OCI-M2 (cell line): Measurements from ENCODE around the gene SYF2.
"Not testable (repeated sequence)": the region's sequence is repeated elsewhere in the genome, so short reads cannot be mapped to it uniquely, and the experiment has no call there.

Source experiments
- DNase-seq: peaks from one replicate; lab custom pipeline; 2025; ENCODE audit not compliant: unreplicated experiment; lab: John Stamatoyannopoulos, UW

SYF2 gene

DNA sequence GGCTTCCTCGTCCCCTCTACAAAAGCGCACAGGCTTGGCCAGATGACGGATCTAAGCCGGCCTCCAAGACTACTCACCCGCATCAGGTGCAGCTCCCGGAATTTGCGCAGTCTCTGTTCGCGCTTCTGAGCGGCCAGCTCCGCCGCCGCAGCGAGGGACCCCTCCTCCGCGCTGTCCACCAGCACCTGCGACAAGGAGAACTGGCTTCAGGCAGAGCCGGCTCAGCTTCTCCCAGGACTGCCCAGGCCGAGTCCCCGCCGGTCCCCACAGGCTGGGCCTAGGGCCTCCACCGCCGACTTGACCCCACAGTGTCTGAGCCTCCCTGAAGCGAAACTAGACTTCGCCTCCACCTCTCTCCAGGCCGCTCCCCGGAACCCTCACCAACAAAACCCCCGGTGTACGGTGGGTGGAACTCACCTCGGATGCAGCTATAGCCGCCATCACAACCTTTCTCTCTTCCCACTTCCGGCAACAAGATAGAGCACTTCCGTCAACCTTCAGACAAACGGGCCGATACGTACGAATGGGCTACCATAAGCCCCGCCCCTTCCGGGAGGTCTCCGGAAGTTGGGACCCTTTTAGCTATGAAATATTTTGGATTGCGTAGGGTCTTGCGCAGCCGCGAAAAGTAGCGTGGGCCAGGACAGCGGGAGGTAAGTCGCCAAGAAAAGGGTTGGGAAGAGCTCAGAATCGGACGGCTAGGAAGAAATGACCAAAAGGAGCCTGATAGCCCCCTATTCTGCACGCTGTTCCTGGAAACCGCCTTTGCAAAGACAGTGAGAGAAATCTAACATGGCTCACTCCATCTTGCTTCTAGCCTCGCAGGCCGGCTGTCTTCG lies at the start of gene SYF2:
Gene SYF2 (minus strand): TSS at position 476 of the 839 bp plus-strand sequence. CDS start 35 bp downstream, at position 441.
- peak; percentile 69 for DNase-seq

DNA sequence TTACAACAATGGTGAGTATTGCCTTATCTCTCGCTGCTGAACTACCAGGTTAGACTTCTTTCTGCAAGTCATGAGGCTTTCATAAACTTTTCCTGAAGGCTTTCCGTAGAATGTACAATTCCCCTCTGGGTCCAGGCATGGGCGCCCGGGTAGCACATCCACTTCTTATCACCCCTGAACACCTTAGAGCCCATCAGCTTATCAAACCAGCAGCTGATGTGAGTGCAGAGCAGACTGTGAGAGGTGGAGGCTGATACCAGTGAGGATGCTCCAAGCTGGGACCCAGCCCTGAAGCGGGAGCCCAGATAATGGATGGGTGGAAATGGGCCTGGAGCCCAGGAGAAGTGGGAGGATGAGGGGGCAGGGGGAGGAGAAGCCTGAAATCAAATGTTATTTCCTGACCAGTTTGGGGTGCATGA lies 47.4 kb upstream of the SYF2 start:
- DNase-seq, result not testable (repeated sequence)

DNA sequence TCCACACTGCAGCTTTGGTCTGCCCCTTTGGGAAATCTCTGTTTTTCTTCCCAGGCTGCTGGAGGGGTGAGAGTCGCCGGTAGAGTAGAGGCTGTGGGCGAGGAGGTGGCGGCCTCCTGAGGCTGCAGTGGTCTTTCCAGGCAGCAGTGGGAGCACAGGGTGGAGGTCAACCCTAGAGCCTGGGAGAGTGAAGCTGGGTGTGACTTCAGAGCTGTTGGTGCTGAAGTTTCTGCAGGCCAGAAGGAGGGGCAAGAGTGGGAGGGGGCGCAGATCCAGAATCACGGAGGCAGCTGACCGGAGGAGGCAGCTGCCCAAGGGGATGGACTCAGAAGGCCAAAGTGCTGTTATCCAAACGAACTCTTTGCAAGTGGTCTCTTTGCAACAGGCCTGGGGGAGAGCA lies 46.5 kb upstream of the SYF2 start:
- DNase-seq, result not testable (repeated sequence)

DNA sequence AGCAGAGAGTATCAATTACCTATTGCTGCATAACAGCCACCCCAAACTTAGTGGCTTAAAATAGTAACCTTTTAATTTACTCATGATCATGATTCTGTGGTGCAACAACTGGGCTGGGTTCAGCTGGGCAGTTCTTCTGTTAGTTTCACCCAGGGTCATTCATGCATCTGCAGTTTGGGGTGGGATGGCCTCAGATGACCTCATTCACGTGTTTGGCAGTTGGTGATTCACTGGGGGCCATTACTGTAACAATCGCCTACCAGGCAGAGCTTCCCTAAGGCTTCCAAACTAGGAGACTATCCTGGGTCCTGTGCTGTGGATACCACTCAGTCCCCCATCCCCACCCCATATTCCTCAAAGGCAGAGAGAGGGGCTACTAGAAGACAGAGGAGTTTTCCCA lies 46.1 kb upstream of the SYF2 start:
- DNase-seq, result not testable (repeated sequence)

DNA sequence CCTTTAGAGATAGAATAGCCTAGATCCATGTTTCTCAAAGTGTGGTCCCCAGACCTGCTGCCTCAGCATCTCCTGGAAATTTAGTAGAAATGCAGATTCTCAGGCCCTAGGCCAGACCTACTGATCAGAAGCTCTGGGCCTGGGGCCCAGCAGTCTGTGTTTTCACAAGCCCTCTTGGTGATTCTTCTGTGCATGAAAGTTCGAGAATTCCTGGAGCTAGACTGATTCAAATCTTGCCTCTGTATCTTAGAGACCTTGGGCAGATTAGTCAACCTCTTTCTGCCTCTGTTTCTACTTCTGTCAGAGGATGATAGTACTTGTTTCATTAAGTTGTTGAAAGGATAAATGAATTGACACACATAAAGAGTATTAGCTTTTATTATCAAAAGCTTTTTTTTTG lies 45.0 kb upstream of the SYF2 start:
- not testable (repeated sequence) for DNase-seq

DNA sequence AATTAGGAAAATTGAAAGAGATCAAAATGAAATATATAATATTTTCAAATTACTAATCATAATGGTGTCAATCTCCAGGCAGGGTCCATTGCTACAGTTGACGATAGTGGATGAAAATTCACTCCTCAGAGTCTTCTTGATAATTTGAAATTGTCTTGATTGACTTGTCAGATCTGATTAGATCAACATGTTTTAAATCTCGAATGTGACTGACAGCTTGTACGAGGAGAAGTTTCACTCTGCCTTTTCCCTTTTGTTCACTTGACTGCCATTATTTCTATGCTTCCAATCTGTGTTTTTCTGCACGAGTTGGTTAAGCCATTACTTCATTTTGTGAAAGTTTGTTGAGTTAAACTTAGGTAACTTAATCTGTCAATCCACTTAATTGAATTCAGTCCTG lies 43.3 kb upstream of the SYF2 start:
- DNase-seq, result not testable (repeated sequence)

DNA sequence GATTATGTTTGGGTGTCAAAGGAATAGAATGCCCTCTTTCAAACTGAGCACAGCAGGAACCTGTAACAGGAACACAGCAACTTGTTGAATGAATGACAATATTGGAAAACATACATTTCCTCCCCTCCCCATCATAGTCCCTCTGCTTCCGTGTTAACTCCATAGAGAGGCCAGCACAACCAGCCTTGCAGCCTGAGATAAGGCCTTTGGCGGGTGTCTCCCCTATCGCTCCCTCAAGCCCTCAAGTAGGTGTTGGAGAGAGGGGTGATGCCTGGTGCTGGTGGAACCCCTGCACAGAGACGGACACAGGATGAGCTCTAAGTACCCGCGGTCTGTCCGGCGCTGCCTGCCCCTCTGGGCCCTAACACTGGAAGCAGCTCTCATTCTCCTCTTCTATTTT lies 39.9 kb upstream of the SYF2 start, which contains the start of gene RHD:
Gene RHD (plus strand): TSS at position 272 of the 400 bp plus-strand sequence. CDS start 39 bp downstream, at position 311.
- not testable (repeated sequence) for DNase-seq

DNA sequence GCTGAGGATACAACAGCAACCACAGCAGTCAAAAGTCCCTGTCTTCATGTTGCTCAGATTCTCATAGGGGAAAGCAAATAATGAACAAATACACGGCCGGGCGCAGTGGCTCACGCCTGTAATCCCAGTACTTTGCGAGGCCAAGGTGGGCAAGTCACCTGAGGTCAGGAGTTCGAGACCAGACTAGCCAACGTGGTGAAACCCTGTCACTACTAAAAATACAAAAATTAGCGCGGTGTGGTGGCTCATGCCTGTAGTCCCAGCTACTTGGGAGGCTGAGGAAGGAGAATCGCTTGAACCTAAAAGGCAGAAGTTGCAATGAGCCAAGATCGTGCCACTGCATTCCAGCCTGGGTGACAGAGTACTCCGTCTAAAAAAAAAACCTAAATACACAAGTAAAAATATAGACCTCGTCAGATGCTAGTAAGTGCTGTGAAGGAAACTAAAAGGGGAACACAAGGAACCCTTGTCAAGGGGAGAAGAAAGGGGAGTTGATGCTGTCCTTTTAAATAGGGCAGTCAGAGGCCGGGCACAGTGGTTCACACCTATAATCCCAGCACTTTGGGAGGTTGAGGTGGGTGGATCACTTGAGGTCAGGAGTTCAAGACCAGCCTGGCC lies 36.0 kb upstream of the SYF2 start:
- not testable (repeated sequence) for DNase-seq

DNA sequence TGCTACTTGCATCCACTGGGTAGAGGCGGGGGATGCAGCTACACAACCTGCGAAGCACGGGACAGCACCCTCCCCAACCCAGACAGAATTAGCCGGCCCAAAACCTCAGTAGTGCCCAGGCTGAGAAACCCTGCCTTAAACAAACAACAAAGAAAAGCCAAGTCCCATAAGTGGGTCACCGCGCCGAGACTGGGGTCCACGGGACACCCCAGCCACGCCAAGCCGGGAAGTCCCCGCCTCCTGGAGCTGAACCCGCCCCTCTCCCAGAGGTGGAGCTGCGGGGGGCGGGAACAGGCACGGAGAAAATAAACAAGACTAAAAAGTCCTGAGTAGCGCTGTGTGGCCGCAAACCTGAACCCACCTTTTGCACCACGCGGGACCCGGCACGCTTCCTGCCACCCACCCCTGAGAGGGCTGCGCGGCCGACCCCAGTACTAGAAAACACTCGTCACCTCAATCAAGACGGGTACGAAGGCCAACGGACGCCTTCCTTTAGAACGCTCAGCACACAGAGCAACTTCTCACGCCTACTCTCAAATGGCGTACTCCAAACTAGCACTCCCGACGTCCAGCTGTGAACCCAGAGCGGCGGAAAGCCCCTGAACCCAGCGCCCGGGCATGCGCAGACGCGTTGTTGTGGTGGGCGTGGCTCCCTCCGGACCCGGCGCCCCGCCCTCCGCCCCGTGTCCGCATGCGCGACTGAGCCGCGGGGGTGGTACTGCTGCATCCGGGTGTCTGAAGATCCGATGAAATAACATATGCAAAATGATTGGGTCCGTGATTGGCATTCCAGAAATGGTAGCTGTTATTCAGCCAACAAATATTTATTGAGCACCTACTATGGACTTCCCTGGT lies 35.2 kb upstream of the SYF2 start:
- not testable (repeated sequence) for DNase-seq

DNA sequence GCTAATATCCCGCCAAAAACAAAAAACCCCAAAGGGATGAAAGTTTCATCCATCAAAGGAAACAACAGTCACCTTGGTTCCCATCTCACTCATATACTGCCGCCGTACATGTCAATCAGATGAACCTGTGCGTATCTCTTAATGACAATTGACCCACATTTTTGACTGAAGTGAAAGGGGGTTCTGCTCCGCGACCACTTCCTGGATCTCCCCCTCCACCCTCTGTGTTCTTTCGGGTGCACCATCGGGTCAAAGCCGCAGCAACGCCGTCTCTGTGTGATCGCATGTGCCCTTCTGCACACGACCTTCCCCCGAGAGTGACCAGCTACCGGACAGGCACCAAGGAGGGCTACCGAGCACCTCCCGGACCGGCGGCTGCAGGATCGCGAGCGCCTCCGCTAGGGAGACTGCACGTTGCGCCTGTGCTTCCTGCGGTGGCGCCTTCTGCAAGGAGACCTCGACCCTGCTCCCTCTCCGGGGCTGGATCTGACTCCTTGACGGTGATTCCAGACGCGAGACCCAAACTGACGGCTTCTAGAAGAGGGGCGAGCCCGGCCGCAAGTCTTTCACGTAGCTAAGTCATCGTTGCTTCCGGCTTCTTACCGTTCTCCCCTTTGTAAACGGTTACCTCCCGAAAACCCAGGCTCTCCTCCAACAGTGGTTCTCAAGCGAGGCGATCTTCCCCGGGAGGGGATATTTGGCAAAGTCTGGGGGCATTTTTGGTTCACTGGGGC lies 34.4 kb upstream of the SYF2 start:
- DNase-seq, result not testable (repeated sequence)

DNA sequence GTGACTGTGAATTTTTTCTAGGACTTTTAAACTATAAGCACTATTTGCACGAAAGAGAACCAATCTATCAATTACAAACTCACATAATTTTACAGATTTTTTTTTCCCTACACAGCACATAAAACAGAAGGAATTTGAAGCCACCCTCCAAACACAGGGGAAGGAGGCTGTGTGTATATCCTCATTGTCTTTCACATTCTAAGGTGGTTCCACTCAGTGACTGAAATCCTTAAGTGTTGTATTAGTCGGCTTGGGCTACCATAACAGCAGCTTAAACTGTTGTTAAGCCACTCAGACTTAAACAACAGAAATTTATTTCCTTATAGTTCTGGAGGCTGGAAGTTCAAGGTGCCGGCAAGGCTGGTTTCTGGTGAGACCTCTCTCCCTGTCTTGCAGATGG lies 28.0 kb upstream of the SYF2 start:
- DNase-seq, result not testable (repeated sequence)

DNA sequence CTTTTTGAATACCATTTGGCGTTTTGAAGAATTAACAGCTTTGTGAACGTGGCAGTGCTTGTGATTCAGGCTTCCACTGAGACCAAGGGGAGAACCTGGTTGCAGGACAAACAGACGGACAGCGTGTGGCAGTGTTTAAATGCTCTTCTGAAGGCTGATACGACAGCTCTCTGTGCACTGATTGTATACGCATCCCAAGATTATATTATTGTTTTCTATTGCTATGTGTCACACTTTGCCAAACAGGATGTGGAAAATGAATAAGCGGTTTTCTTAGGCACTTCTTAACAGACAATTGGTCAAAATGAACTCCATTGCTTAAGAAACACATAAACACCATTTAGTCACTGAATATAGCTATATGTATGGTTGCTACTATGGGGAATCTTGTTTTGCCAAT lies 27.5 kb upstream of the SYF2 start:
- not testable (repeated sequence) for DNase-seq

DNA sequence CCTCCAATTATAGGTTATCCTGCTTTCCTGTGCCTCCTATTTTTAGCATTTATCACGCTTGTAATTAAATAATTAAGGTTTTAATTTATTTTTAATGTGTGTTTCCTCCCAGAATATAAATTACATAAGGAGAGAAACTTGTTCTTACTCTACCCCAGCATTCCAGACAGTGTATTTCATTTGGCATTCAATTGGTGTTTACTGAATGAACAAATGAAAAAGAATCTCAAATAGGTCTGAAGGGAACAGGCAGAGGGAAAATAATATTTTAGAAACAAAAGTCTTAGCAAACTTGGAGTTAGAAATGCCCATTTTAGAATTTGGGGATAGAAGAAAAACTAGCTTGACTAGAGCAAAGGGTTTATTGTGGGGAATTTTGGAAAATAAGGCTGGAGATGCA lies 24.9 kb upstream of the SYF2 start:
- no peak for DNase-seq

DNA sequence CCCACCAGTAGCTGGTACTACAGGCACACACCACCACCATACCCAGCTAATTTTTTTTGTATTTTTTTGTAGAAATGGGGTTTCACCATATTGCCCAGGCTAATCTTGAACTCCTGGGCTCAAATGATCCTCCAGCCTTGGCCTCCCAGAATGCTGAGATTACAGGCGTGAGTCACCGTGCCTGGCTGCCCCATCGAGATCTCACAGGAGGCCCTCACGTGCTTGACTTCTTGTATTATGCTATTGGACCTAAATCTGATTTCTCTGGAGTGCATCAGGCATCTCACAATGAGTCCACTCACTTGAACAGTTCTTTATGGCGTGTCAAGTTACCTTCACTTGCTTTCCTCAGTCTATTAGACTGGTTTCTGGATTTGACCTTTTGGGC lies 24.3 kb upstream of the SYF2 start:
- no peak for DNase-seq

DNA sequence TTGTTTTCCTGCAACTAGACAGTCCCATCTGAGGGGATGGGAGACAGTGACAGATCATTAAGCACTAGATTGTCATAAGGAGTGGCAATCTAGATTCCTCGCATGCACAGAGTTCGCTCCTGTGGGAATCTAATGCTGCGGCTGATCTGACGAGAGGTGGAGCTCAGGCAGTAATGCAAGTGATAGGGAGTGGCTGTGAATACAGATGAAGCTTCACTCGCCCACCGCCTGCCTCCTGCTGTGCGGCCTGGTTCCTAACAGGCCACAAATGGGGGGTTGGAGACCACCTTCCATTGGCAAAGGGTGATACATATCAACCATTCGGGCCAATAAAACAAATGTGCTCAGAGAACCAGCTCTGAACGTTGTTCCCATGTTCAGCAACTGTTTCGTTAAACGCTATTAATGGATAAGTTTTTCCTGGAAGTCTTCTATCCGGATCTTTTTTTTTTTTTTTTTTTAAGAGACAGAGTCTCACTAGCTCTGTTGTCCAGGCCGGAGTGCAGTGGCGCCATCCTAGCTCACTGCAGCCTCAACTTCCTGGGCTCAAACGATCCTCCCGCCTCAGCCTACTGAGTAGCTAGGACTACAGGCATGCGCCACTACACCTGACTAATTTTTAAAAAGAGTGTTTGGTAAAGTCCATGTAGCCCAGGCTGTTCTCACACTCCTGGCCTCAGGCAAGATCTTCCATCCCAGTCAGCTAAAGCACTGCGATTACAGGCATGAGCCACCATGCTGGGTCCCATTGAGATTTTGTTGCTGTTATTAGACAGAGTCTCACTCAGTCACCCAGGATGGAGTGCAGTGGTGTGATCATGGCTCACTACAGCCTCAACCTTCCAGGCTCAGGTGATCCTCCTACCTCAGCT lies 23.6 kb upstream of the SYF2 start:
- DNase-seq, result no peak

DNA sequence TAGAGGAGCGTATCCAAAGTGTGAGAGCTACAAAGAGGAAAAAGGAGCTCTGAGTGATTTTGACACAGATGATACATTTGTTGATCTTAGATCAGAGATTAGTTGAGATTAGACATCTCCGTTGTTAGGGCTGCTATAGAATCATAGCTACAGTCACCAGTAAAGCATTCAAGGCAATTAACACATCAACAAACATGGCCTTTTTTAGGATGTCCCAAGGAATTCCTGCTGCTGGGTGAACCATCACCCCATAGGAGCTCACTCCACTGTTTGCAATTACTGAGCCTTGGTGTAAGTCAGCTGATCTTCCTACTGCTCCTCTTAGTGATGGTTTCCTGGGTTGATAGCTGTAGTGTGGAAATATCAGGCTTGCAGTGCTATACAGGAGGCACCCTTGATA lies 21.6 kb upstream of the SYF2 start:
- no peak for DNase-seq

DNA sequence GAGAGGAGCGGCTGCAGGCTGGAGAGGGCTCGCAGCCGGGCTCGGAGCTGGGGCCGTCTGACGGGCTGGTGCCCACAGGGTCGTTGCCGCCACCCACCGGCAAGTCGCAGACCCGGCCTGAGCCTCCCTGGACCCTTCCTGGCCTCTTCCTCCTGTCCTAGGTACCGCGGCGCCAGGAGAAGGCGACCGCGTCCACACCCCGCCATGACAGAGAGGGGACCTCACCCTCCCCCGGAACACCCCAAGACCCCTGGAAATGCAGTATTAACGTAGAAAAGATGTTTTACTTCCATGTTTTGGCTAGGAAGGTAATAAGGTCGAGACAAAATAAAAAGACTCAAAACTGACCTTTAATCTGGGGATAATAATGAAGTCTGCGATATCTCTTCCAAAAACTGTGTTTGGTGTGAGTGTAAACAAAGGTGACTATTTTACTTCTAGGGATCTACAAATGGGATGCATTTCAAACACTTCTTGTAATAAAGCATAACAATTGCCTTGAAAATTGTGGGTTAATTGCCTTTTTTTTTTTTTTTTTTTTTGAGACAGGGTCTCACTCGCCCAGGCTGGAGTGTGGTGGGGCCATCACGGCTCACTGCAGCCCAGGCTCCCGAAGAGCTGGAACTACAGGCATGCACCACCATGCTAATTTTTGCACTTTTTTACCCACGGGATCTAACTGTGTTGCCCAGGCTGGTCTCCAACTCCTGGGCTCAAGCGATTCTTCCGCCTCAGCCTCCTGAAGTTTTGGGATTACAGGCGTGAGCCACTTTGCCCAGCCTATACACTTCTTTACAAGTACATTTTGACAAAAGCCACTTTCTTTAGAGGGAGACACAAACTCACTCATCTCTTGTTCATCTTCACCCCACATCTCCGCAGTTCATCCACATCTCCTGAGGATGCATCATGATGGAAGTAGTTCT lies 15.8 kb upstream of the SYF2 start:
- no peak for DNase-seq

DNA sequence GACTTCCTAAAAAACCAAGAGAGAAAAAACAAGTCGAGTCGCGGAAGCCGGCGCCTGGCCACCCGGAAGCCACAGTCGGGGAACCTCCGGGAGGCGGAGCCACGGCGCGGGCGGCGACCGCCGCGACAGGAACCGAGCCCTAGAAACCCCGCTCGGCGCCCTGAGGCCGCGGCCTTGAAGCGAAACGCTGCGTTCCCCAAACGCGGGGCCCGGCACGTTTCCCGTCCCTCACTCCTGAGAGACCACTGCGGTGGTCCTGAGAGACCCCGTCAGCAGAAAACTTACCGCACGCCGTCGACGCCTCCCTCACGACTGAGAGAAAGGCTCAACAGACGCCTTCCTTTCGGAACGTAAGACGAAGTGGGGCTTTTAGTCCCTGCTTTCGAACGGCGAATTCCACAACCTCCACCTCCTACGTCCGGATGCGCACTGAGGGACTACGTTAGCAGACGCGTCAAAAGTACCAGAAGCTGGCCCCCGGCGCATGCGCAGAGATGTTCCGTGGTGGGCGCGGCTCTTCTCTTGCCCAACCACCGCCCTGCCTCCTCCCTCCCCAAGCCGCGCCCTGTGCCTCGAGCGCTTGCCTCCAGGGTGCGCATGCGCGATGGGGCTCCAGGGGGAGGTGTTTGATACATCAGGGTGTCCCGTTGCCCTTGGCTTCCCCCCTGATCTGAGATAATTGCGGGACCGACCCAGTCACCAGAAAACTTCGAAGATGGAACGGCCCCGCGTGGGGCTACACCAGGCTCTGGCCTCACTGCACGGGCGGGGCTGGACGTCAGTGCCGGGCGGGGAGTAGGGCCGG lies 14.9 kb upstream of the SYF2 start, which contains the start of gene RSRP1:
Gene RSRP1 (minus strand): TSS at position 431 of the 805 bp plus-strand sequence. CDS start 491 bp downstream, outside the sequence.
- DNase-seq, result peak; percentile 92
